ENCODE results near the gene SMARCAL1. TPM values are rescaled to one million over a fixed set of nuclear protein-coding genes. Genes with fewer than 3 reads are reported as not detected.

Gene SMARCAL1
- total RNA-seq, 1 experiment from 2014 or later = 24.1 TPM

DNA sequence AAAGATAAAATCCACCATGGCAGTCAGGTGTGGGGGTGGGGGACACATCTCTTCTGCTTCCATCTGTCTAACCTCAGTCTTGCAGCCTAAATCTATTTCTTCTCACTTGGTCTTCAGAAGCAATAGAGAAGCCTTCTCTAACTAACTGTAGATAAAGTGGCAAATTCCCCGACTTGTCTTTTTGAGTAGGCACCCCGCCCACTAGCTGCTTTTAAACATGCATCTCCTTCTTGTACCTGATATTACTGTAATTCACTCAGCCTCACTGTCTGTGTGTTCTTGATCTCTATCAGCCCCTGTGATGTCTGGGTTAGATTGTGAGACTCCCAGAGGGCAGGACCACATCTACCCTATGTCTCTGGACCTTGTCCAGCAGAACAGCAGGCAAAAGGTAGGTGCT is 46.8 kb upstream of the SMARCAL1 start:
- intact Hi-C loops (cut with micrococcal nuclease; ENCODE audit: unreplicated experiment) = no loop called here
- ChIA-PET POLR2A (no interaction called here), CTCF (no interaction called here)
- Mint-ChIP-seq H3K9me3 (ENCODE audit: unreplicated experiment) (no peaks in the 10 kb centered on the region), H3K36me3 (ENCODE audit: insufficient read depth, unreplicated experiment) (no peaks in the 10 kb centered on the region), H3K27me3 (ENCODE audit: insufficient read depth, unreplicated experiment) (peaks cover 32% of the 10 kb centered on the region), H3K4me3 (ENCODE audit: unreplicated experiment) (no peak overlapping the region), H3K27ac (ENCODE audit: unreplicated experiment) (no peak overlapping the region), H3K4me1 (ENCODE audit: low read depth, unreplicated experiment) (no peaks in the 10 kb centered on the region)
- no peaks in the 10 kb centered on the region for H3K27me3 ChIP-seq (replicated peaks; ENCODE audit: control insufficient read depth, insufficient read depth, low read length)
- no TSS peak for BruUV-seq (replicated peaks)
- TF ChIP-seq, protein P1, sequence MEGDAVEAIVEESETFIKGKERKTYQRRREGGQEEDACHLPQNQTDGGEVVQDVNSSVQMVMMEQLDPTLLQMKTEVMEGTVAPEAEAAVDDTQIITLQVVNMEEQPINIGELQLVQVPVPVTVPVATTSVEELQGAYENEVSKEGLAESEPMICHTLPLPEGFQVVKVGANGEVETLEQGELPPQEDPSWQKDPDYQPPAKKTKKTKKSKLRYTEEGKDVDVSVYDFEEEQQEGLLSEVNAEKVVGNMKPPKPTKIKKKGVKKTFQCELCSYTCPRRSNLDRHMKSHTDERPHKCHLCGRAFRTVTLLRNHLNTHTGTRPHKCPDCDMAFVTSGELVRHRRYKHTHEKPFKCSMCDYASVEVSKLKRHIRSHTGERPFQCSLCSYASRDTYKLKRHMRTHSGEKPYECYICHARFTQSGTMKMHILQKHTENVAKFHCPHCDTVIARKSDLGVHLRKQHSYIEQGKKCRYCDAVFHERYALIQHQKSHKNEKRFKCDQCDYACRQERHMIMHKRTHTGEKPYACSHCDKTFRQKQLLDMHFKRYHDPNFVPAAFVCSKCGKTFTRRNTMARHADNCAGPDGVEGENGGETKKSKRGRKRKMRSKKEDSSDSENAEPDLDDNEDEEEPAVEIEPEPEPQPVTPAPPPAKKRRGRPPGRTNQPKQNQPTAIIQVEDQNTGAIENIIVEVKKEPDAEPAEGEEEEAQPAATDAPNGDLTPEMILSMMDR (IDR thresholded peaks at IDR 0.05; ENCODE audit: insufficient read depth in 1 of 2, low read depth in 1 of 2, low read length in 1 of 2, severe bottlenecking in 1 of 2, unreplicated experiment in 1 of 2) = no peak
- no peak overlapping the region for H3K4me3 ChIP-seq (ENCODE audit: low read depth, low read length)
- no peaks in the 10 kb centered on the region for H3K36me3 ChIP-seq (ENCODE audit: control insufficient read depth, insufficient read depth, low read length)
- H3K9me3 ChIP-seq = no peaks in the 10 kb centered on the region
- no peak for DNase-seq
- H3K4me1 ChIP-seq = no peaks in the 10 kb centered on the region

DNA sequence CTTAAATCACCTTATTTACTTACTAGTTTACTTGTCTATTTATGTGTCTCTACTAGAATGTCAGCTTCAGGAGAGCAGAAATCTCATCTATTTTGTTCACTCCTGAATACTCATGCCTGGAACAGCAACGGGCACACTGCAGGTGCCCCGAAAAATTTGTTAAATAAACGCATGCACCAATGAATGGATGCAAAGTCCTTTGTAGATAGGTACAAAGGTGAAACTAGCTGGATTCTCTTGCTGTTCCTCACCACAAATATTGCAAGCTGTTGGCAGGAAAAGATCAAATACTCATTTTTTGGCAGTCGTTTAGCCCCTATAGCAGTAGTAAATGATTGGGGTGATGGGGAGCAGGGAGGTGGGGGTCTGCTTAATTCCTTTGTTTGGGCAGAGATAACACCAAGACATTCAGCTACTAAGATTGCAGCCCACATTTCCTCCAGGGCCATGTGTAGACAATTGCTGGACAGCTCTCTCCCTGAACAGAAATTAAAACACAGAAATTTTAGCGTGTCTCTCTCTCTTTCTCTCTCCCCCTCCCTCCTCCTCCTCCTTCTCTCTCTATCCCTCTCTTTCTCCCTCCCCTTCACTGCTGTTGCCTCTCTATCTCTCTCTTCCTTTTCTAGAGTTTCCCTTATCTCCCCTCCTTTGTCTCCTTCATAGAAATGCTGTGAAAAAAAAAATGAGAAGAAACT is 45.4 kb upstream of the SMARCAL1 start:
- peaks cover 33% of the 10 kb centered on the region for H3K27me3 Mint-ChIP-seq (ENCODE audit: insufficient read depth, unreplicated experiment)
- no TSS peak for BruUV-seq (replicated peaks)
- H3K9me3 Mint-ChIP-seq (ENCODE audit: unreplicated experiment) = no peaks in the 10 kb centered on the region
- no peaks in the 10 kb centered on the region for H3K4me1 ChIP-seq
- H3K36me3 Mint-ChIP-seq (ENCODE audit: insufficient read depth, unreplicated experiment) = no peaks in the 10 kb centered on the region
- no peak overlapping the region for H3K27ac Mint-ChIP-seq (ENCODE audit: unreplicated experiment)
- H3K4me3 ChIP-seq (ENCODE audit: low read depth, low read length) = no peak overlapping the region
- DNase-seq = no peak
- intact Hi-C loops (cut with micrococcal nuclease; ENCODE audit: unreplicated experiment) = no loop called here
- ChIA-PET CTCF (no interaction called here), POLR2A (no interaction called here)
- no peaks in the 10 kb centered on the region for H3K36me3 ChIP-seq (ENCODE audit: control insufficient read depth, insufficient read depth, low read length)
- TF ChIP-seq, protein P1 (IDR thresholded peaks at IDR 0.05; ENCODE audit: insufficient read depth in 1 of 2, low read depth in 1 of 2, low read length in 1 of 2, severe bottlenecking in 1 of 2, unreplicated experiment in 1 of 2) = no peak
- no peaks in the 10 kb centered on the region for H3K27me3 ChIP-seq (replicated peaks; ENCODE audit: control insufficient read depth, insufficient read depth, low read length)
- no peaks in the 10 kb centered on the region for H3K9me3 ChIP-seq
- no peak overlapping the region for H3K4me3 Mint-ChIP-seq (ENCODE audit: unreplicated experiment)
- no peaks in the 10 kb centered on the region for H3K4me1 Mint-ChIP-seq (ENCODE audit: low read depth, unreplicated experiment)

DNA sequence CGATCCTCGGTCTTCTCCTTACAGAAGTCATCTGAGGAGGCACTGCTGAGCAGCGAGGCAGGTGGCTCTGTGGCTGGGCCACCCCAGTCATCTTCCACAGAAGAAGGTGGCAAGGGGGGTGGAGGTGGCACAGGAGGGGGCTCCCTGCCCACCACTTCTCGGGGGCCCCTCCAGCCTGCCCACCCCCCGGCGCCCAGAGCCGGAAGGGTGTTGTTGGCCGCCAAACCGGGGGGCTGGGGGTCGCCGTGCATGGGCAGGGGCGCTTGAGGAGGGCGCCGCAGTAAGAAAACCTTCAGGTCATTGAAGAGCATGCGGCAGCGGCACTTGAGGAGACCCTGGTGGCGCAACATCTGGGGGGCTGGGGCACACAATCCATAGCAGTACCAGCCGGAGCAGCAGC is 42.5 kb upstream of the SMARCAL1 start:
- ChIA-PET CTCF (no interaction called here), POLR2A (no interaction called here)
- Histone ChIP-seq H3K27me3 (replicated peaks; ENCODE audit: control insufficient read depth, insufficient read depth, low read length) (0 out of 2 replicates have a peak, but pooled peaks cover 2% of the 10 kb centered on the region), H3K4me1 (no peaks in the 10 kb centered on the region), H3K4me3 (ENCODE audit: low read depth, low read length) (no peak overlapping the region), H3K36me3 (ENCODE audit: control insufficient read depth, insufficient read depth, low read length) (no peaks in the 10 kb centered on the region), H3K9me3 (no peaks in the 10 kb centered on the region)
- BruUV-seq (replicated peaks) = no TSS peak
- DNase-seq = no peak
- no peaks in the 10 kb centered on the region for H3K4me1 Mint-ChIP-seq (ENCODE audit: low read depth, unreplicated experiment)
- no peak overlapping the region for H3K4me3 Mint-ChIP-seq (ENCODE audit: unreplicated experiment)
- no peaks in the 10 kb centered on the region for H3K9me3 Mint-ChIP-seq (ENCODE audit: unreplicated experiment)
- no peak overlapping the region for H3K27ac Mint-ChIP-seq (ENCODE audit: unreplicated experiment)
- peaks cover 38% of the 10 kb centered on the region for H3K27me3 Mint-ChIP-seq (ENCODE audit: insufficient read depth, unreplicated experiment)
- H3K36me3 Mint-ChIP-seq (ENCODE audit: insufficient read depth, unreplicated experiment) = no peaks in the 10 kb centered on the region
- intact Hi-C loops (cut with micrococcal nuclease; ENCODE audit: unreplicated experiment) = no loop called here
- TF ChIP-seq, protein P1 (IDR thresholded peaks at IDR 0.05; ENCODE audit: insufficient read depth in 1 of 2, low read depth in 1 of 2, low read length in 1 of 2, severe bottlenecking in 1 of 2, unreplicated experiment in 1 of 2) = no peak
